GM19372 (cell line): ENCODE results near the gene LAMB3.

Source experiments
- ATAC-seq: cut with Tn5 transposase; IDR thresholded peaks from one replicate; pipeline ENCODE4 v1.9.1; 2021; ENCODE audit warnings: mild to moderate bottlenecking, low read depth, moderate library complexity; ENCODE audit not compliant: unreplicated experiment

The LAMB3 gene

GRCh38 chr1:209619696-209620486 is 32.3 kb downstream of the LAMB3 start:
- no peak for ATAC-seq

DNA sequence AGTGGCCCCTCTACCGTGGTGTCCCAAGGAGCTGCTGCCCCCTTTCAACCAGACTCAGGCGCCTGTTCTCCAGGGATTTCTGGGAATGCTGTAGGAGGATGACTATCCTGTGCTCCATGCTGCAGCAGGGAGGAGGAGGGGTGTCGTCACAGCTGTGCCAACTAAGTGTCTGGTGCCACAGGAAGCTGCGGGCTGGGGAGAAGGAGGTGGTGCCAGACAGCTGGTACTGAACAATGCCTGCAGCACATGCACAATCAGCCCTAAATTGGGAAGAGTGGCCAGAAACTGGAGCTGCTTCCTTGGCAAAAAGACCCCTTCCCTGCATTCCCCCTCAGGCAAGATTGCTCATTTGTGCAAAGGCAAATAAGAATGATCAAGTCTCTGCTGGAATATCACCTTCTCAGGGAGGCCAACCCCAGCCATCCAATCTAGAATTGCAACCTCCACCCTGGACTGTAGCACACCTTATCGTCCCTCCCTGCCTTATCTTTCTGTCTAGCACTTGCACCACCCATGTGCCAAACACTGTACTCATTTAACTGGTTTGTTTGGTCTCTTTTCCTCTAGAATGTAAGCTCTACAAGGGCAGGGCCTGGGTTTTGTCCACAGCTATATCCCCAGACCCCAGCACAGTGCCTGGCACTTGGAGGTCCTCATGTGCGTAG is 33.3 kb downstream of the LAMB3 start:
- no peak for ATAC-seq

- no peak for ATAC-seq
These were observed 33.9 kb downstream of the LAMB3 start for GRCh38 chr1:209618291-209618690.

DNA sequence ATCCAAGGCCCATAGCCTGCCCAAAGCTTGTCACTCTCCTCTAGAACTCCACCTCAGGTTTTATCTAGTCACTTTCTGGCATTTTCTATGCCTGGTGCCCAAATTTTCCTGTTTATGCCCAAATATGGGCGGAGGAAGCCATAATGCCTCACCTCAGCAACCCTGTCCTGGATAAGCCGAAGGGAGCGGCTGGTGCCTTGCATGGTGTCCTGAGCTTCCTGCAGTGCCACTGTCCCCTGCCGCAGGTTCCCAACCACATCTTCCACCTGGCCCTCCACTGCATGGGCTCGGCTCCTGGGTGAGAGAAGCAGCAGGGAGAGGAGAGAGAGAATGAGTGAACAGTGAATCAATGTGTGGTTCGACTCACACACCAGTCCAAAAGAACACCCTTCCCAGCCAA is 34.5 kb downstream of the LAMB3 start:
- ATAC-seq: no peak

DNA sequence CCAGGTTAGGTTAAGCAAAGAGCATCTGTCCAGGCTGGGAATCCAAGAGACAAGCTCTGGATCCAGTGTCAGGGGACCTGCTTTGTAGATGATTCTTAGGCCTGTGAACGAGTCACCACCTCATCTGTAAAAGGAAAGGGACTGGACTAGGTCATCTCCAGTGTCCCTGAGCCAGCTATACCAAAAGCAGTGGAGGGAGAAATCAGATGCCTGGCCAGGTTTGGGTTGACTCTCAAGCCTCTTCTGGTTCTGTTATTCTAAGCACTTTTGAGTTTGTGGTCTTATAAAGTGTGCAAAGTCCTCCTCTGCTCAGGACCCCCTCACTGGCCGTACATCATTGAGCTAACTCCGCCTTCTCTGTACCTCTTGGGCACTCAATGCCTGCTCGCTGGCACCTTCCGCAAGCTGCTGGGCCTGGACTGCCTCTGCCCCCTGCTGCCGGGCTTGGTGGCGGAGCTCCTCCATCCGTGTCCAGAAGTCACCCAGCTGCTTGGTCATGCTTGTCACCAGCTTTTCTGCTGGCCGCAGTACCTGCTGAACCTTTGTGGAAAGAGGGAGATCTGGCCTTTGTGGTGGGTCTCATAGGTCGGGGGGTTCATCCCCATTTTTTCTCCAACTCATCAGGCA is 35.1 kb downstream of the LAMB3 start:
- ATAC-seq: no peak

- no peak for ATAC-seq
These were observed 35.7 kb downstream of the LAMB3 start for GRCh38 chr1:209616366-209617046.

DNA sequence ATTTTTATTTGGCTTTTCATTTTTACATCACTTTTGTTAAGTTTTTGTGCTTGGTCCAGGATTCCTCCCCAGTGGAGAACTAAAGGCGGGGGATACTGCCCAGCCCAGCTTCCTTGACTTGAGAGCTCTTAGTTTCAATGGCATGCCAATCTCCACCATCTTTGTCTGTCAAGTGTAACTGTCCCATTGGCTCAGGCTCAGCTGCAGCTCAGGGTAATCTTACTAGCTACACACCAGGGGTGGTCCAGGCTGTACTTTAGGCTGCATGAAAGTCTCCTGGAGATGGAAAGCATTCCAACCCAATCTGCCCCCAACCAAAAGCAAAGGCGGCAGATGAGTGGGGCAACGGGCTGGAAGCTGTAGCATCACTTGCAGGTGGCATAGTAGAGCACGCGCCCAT is 37.3 kb downstream of the LAMB3 start:
- ATAC-seq: no peak

- ATAC-seq: no peak
These were observed 38.1 kb downstream of the LAMB3 start for GRCh38 chr1:209614151-209614420.

DNA sequence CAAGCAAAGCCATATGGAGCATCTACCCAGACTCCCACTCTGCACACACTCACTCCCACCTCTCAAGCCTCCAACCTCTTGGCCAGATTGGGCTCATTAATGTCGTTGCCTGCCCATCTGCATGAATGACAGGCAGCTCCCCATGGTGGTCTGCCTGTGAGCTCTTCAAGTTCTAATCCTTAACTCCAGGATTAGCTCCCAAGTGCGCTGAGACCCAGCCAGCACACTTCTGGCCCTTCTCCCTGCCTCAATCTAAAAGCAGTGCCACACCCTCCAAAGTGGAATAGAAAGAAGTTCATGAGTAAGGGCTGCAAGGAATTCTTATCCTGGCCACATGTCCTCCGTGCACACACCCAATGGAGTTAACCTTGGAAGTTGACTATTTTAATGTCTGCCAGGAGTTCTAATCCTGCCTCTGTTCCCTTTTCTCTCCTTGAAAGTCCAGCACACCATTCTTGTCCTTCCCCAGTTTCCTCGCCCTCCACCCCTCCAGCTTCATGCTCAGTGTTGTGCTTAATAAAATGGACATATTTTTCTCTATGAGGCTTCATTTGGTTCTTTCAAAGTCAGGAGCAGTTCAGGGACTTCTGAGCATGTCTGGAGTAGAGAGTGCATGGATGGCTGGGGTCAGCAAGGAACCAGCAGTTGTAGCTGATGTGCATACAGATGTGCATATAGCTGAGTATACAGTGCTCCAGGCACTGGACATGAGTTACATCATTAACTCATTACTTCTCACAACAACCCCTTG is 38.6 kb downstream of the LAMB3 start:
- ATAC-seq: no peak

DNA sequence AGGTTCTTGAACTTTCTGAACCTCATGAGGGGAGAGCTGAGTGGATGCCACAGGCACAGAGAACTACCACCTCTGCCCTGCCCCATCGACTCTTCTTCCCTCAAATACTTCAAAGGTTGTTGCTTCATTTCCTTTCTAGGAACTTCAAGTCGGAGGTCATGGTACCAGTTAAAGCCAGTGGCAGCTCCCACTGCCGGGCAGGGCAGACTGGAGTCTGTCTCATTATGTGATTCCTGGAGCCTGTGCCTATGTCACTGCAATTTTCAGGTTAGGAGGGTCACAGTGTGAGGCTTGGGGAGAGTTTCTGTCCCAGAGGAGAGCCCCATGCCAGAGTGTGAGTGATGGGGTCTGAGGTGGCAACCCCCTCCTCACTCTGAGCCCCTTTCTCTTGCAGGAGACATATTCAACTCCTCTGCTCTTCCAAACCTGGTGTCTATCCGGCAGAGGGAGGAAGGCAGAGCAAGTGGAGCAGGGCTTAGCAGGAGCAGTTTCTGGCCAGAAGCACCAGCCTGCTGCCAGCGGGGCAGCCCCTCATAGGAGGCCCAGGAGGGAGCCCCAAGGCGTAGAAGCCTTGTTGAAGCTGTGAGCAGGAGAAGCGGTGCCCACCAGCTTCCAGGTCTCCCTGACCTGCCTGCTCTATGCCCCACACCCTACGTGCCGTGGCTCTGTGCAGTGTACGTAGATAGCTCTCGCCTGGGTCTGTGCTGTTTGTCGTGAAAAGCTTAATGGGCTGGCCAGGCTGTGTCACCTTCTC is 39.4 kb downstream of the LAMB3 start:
- ATAC-seq: no peak

GRCh38 chr1:209611771-209612570 is 40.3 kb downstream of the LAMB3 start:
- ATAC-seq: no peak

- ATAC-seq: no peak
These were observed 41.7 kb downstream of the LAMB3 start for GRCh38 chr1:209610631-209610905.

- ATAC-seq: no peak
These were observed 42.2 kb downstream of the LAMB3 start for GRCh38 chr1:209609791-209610630.

- no peak for ATAC-seq
These were observed 43.0 kb downstream of the LAMB3 start for GRCh38 chr1:209609041-209609790.

- peak; percentile 9 for ATAC-seq
These were observed 44.4 kb downstream of the LAMB3 start for GRCh38 chr1:209607795-209608178.

- peak; percentile 68 for ATAC-seq
These were observed 45.0 kb downstream of the LAMB3 start for GRCh38 chr1:209607102-209607794.

DNA sequence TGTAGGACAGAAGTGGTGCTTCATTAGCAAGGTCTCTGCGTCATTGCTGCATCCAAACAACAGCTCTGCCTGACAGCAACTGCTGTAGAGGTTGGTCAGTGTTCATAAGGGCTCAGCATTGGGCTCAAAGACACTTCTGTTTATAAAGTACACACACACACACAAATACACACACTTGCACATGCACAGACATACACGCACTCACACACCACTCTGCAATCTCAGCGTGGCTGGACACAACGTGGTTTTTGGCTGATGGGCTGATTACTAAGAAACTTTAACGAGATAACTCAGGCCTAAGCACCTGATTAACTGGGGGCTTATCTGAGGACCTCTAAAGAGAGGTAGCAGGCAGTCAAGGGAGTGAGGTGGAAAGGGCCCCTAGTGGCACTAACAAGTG is 48.3 kb downstream of the LAMB3 start:
- ATAC-seq: no peak
